Liver (tissue), 9 donors: ENCODE measurements around the gene SLC12A5. TPM values are rescaled to one million over a fixed set of nuclear protein-coding genes. Genes with fewer than 3 reads are reported as not detected.

ENCODE experiments used
- DNase-seq: peaks from one replicate; pipeline ENCODE4 v3.0.0-alpha.2; 2017; ENCODE audit warnings: low spot score
- H3K27ac ChIP-seq, 2 donors: one replicate each; pipeline ENCODE4 v1.7.0; 2013; ENCODE audit warnings: inconsistent platforms in 2 of 2, low read length in 2 of 2, control low read depth in 1 of 2, low read depth in 1 of 2, mild to moderate bottlenecking in 1 of 2
- H3K27me3 ChIP-seq, 4 donors: one replicate each; pipeline versions ENCODE4 v1.6.1 to v1.7.0; 2013; ENCODE audit warnings: low read length in 3 of 4, inconsistent platforms in 1 of 4, mild to moderate bottlenecking in 1 of 4, moderate library complexity in 1 of 4; ENCODE audit not compliant: control insufficient read depth in 4 of 4, insufficient read depth in 4 of 4
- H3K36me3 ChIP-seq, 4 donors: one replicate each; pipeline versions ENCODE4 v1.6.1 to v1.7.0; 2013; ENCODE audit warnings: low read length in 3 of 4, mild to moderate bottlenecking in 3 of 4, low read depth in 1 of 4, moderate library complexity in 1 of 4; ENCODE audit not compliant: control insufficient read depth in 4 of 4, insufficient read depth in 3 of 4
- H3K4me1 ChIP-seq, 4 donors: one replicate each; pipeline versions ENCODE4 v1.6.1 to v1.7.0; 2013; ENCODE audit warnings: low read length in 3 of 4, mild to moderate bottlenecking in 3 of 4, moderate library complexity in 1 of 4; ENCODE audit not compliant: control insufficient read depth in 4 of 4, insufficient read depth in 4 of 4
- H3K4me3 ChIP-seq, 3 donors: one replicate each; pipeline versions ENCODE4 v1.6.1 to v1.7.0; 2013; ENCODE audit warnings: low read length in 3 of 3, control low read depth in 1 of 3, low read depth in 1 of 3, mild to moderate bottlenecking in 1 of 3
- H3K9ac ChIP-seq, 2 donors: one replicate each; pipeline ENCODE4 v1.7.0; 2013; ENCODE audit warnings: low read length in 2 of 2, mild to moderate bottlenecking in 2 of 2, moderate library complexity in 2 of 2, control low read depth in 1 of 2, low read depth in 1 of 2
- H3K9me3 ChIP-seq, 4 donors: one replicate each; pipeline versions ENCODE4 v1.6.1 to v1.7.0; 2013; ENCODE audit warnings: low read length in 3 of 4; ENCODE audit not compliant: control insufficient read depth in 4 of 4
- ATF3 ChIP-seq: IDR thresholded peaks from 2 replicates; pipeline ENCODE4 v1.6.1; 2016; ENCODE audit warnings: antibody characterized with exemption
- CTCF ChIP-seq: fragments of 150-350 bp; IDR thresholded peaks from 2 replicates; pipeline ENCODE4 v1.5.1; 2017; ENCODE audit warnings: improper control_type of control experiment, low read depth, low read length; ENCODE audit not compliant: missing input control
- EGR1 ChIP-seq, 2 donors: IDR thresholded peaks; 2 replicates each; pipeline ENCODE4 v1.6.1; 2016 to 2018; ENCODE audit warnings: antibody characterized with exemption in 2 of 2, low read depth in 2 of 2
- FOXA1 ChIP-seq: IDR thresholded peaks from 2 replicates; pipeline ENCODE4 v1.6.1; 2016; ENCODE audit warnings: antibody characterized with exemption
- FOXA2 ChIP-seq: IDR thresholded peaks from 2 replicates; pipeline ENCODE4 v1.6.1; 2016; ENCODE audit warnings: antibody characterized with exemption
- GABPA ChIP-seq, 2 donors: IDR thresholded peaks in 1 of 2; conservative IDR thresholded peaks in 1 of 2; 2 replicates each; pipeline ENCODE4 v1.6.1; 2016; ENCODE audit warnings: antibody characterized with exemption in 2 of 2, mild to moderate bottlenecking in 1 of 2, moderate library complexity in 1 of 2
- HNF4A ChIP-seq, 2 donors: conservative IDR thresholded peaks; 2 replicates each; pipeline ENCODE4 v1.6.1; 2016; ENCODE audit warnings: antibody characterized with exemption in 2 of 2, mild to moderate bottlenecking in 2 of 2
- JUND ChIP-seq, 2 donors: IDR thresholded peaks; 2 replicates each; pipeline ENCODE4 v1.6.1; 2016; ENCODE audit warnings: antibody characterized with exemption in 2 of 2
- MAX ChIP-seq: IDR thresholded peaks from 2 replicates; pipeline ENCODE4 v1.6.1; 2016; ENCODE audit warnings: antibody characterized with exemption
- NR2F2 ChIP-seq: IDR thresholded peaks from 2 replicates; pipeline ENCODE4 v1.6.1; 2016; ENCODE audit warnings: antibody characterized with exemption
- RAD21 ChIP-seq, 2 donors: IDR thresholded peaks; 2 replicates each; pipeline ENCODE4 v1.6.1; 2016; ENCODE audit warnings: antibody characterized with exemption in 2 of 2, mild to moderate bottlenecking in 2 of 2
- REST ChIP-seq: IDR thresholded peaks from 2 replicates; pipeline ENCODE4 v1.6.1; 2016; ENCODE audit warnings: antibody characterized with exemption, mild to moderate bottlenecking
- RXRA ChIP-seq, 2 donors: IDR thresholded peaks; 2 replicates each; pipeline ENCODE4 v1.6.1; 2017 to 2018; ENCODE audit warnings: antibody characterized with exemption in 2 of 2, mild to moderate bottlenecking in 1 of 2
- SP1 ChIP-seq: IDR thresholded peaks from 2 replicates; pipeline ENCODE4 v1.6.1; 2018; ENCODE audit warnings: antibody characterized with exemption, mild to moderate bottlenecking
- TAF1 ChIP-seq: conservative IDR thresholded peaks from 2 replicates; pipeline ENCODE4 v1.6.1; 2016; ENCODE audit warnings: antibody characterized with exemption, mild to moderate bottlenecking
- ZBTB33 ChIP-seq: IDR thresholded peaks from 2 replicates; pipeline ENCODE4 v1.6.1; 2016; ENCODE audit warnings: antibody characterized with exemption
- WGBS: extraction: QIAGEN DNeasy Blood & Tissue Kit; methylation state at CpG from one replicate; pipeline ENCODE4 v1.1.7; 2013; 5-methylcytosine and 5-hydroxymethylcytosine counted together
- polyA plus RNA-seq, 2 donors: library from polyadenylated mRNA; stranded (reverse) in 1 of 2; unstranded in 1 of 2; fragments of 200-250 nt in 1 of 2; fragments of >200 nt in 1 of 2; fragmentation: Nextera tagmentation in 1 of 2; extraction: Ambion mirVana in 1 of 2; gene quantifications; one replicate each; pipeline versions ENCODE4 v1.2.1 to v1.2.3, GENCODE V29; 2013 to 2015
- total RNA-seq, 2 donors: library from RNA; depleted of rRNA; stranded (reverse); fragments of >200 nt; gene quantifications; one replicate each; pipeline ENCODE4 v1.2.3, GENCODE V29; 2014
- donor health status: healthy.
- donor health status: healthy.
- donor health status: healthy.
- donor health status: healthy.
- donor health status: healthy.

SLC12A5 gene
- total and polyA plus RNA-seq, 4 donors = 0.33 to 1.5 TPM; not detected in 2

- WGBS = 74% methylated on average over 6 of the region's 6 CpGs
- Histone ChIP-seq H3K27ac (no peak overlapping the region), H3K9ac (no peak overlapping the region), H3K4me3 (no peak overlapping the region), H3K36me3 (no peaks in the 10 kb centered on the region), H3K4me1 (no peaks in the 10 kb centered on the region), H3K27me3 (peaks cover 0 to 9% (median 2%) of the 10 kb centered on the region in 4 donors), H3K9me3 (no peaks in the 10 kb centered on the region)
- TF ChIP-seq ZBTB33 (no peak), JUND (IDR thresholded peaks at IDR 0.05) (no peak), FOXA1 (no peak), CTCF (no peak), SP1 (no peak), FOXA2 (no peak), GABPA (IDR thresholded peaks at IDR 0.05 in 1 of 2, conservative IDR thresholded peaks at IDR 0.05 in 1 of 2) (no peak), REST (no peak), MAX (no peak), HNF4A (conservative IDR thresholded peaks at IDR 0.05) (no peak), ATF3 (no peak), RXRA (IDR thresholded peaks at IDR 0.05) (no peak), EGR1 (IDR thresholded peaks at IDR 0.05; ENCODE audit: low read depth in 2 of 2) (no peak)
- DNase-seq = no peak
Measured at GRCh38 chr20:46044896-46045295, 15.9 kb downstream of the SLC12A5 start.

- Histone ChIP-seq H3K9ac (no peak overlapping the region), H3K9me3 (no peaks in the 10 kb centered on the region), H3K4me1 (no peaks in the 10 kb centered on the region), H3K36me3 (no peaks in the 10 kb centered on the region), H3K27me3 (peaks cover 0 to 6% (median 1%) of the 10 kb centered on the region in 4 donors), H3K4me3 (no peak overlapping the region), H3K27ac (no peak overlapping the region)
- WGBS = 83% methylated on average over 8 of the region's 8 CpGs
- TF ChIP-seq TAF1 = no peak
- no peak for TF ChIP-seq RXRA (IDR thresholded peaks at IDR 0.05)
- TF ChIP-seq JUND (IDR thresholded peaks at IDR 0.05) = no peak
- no peak for TF ChIP-seq RAD21 (IDR thresholded peaks at IDR 0.05)
- no peak for TF ChIP-seq CTCF
- TF ChIP-seq NR2F2 = no peak
- no peak for DNase-seq
Measured at GRCh38 chr20:46046588-46047310, 17.7 kb downstream of the SLC12A5 start.
